Omental fat pad (tissue), 4 donors: ENCODE data around the gene GPC6. TPM values are rescaled to one million over a fixed set of nuclear protein-coding genes. Genes with fewer than 3 reads are reported as not detected.

Experiments used
- ATAC-seq: fragments of 150-250 bp; one replicate; pipeline ENCODE4 v1.9.1; 2016; ENCODE audit warnings: mild to moderate bottlenecking, moderate library complexity; ENCODE audit not compliant: low FRiP score
- DNase-seq: peaks from one replicate; pipeline ENCODE4 v3.0.0-alpha.2; 2019; ENCODE audit warnings: low spot score
- total RNA-seq, 4 donors: library from RNA; depleted of rRNA; stranded (reverse); fragments of >200 nt; gene quantifications; one replicate each; pipeline ENCODE4 v1.1.0, GENCODE V29; 2016
- TF ChIP-seq, protein P1 (sequence below), 3 donors: fragments of 450-650 bp; IDR thresholded peaks; one replicate each; pipeline ENCODE4 v1.5.1; 2016 to 2017; ENCODE audit warnings: antibody characterized with exemption in 3 of 3, mild to moderate bottlenecking in 3 of 3, moderate library complexity in 2 of 3

Gene GPC6
- total RNA-seq, 4 donors from 2014 or later: 9.2 to 24.4 (median 16.4) TPM

DNA sequence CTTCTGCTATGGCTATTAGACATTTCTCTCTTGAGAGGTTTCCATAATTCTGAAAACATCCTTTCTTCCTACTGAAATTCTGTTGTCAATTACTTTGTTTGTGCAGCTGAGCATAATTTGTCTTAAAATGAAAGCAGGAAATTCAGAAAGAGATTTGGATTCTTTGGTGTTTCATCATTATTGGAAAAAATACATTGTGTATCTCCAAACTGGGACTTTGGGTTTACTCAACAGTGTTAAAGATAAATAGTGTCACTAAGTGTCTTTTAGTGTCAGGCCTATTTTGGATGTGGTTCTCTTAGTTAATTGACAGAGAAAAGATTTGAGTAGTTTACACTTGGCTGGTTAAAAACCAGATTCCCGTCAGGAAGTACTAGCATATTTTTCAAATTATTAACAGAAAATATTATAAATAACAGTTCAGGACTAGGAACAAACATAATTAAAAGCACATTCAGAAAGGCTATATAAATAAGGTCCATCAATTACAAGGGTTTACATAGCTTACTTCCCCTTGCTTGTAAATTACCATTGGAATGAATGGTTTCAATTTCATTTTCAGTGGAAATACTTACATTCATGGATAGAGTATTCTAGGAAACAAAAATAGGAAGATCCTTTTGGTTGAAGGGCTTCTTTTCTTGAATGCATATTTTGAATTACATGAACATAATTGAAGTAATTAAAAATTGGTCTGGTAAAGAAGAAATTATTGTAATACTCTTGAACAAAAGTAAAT lies 483.1 kb downstream of the GPC6 start:
- DNase-seq (no peak), ATAC-seq (no peak)
- TF ChIP-seq, protein P1, sequence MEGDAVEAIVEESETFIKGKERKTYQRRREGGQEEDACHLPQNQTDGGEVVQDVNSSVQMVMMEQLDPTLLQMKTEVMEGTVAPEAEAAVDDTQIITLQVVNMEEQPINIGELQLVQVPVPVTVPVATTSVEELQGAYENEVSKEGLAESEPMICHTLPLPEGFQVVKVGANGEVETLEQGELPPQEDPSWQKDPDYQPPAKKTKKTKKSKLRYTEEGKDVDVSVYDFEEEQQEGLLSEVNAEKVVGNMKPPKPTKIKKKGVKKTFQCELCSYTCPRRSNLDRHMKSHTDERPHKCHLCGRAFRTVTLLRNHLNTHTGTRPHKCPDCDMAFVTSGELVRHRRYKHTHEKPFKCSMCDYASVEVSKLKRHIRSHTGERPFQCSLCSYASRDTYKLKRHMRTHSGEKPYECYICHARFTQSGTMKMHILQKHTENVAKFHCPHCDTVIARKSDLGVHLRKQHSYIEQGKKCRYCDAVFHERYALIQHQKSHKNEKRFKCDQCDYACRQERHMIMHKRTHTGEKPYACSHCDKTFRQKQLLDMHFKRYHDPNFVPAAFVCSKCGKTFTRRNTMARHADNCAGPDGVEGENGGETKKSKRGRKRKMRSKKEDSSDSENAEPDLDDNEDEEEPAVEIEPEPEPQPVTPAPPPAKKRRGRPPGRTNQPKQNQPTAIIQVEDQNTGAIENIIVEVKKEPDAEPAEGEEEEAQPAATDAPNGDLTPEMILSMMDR (IDR thresholded peaks at IDR 0.05): no peak

DNA sequence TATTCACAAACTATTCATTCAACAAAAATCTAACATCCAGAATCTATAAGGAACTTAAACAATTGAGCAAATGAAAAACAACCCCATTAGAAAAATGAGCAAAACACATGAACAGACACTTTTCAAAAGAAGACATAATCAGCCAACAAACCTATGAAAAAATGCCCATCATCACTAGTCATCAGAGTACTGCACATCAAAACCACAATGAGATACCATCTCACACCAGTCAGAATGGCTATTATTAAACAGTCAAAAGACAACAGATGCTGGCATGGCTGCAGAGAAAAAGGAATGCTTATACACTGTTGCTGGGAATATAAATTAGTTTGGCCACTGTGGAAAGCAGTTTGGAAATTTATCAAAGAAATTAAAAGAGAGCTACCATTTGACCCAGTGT lies 487.6 kb downstream of the GPC6 start:
- ATAC-seq (no peak), DNase-seq (no peak)
- TF ChIP-seq, protein P1 (IDR thresholded peaks at IDR 0.05): no peak

DNA sequence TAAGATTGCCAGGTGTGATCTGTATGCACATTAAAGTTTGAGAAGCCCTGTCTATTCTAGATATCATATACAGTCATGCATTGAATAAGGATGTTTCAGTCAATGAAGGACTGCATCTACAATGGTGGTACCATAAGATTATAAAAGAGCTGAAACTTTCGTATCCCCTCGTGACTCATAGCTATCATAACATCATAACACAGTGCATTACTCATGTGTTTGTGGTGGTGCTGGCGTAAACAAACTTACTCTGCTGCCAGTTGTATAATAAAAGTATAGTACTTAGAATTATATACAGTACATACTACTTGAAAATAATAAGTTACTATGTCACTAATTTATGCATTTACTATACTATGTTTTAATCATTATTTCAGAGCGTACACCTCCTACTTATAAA lies 489.3 kb downstream of the GPC6 start:
- ATAC-seq: no peak
- TF ChIP-seq, protein P1 (IDR thresholded peaks at IDR 0.05): no peak
- DNase-seq: no peak

DNA sequence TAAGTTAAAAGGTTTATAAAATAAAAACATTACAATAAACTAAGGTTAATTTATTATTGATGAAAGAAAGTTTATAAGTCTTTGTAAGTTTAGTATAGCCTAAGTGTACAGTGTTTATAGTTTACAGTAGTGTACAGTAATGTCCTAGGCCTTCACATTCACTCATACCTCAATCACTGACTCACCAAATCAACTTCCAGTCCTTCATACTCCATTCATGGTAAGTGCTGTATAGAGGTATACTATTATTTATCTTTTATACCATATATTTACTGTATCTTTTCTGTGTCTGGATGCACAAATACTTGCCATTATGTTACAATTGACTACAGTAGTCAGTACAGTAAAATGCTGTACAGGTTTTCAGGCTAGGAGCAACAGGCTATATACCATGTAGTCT lies 490.0 kb downstream of the GPC6 start:
- no peak for DNase-seq
- TF ChIP-seq, protein P1 (IDR thresholded peaks at IDR 0.05): no peak
- no peak for ATAC-seq

DNA sequence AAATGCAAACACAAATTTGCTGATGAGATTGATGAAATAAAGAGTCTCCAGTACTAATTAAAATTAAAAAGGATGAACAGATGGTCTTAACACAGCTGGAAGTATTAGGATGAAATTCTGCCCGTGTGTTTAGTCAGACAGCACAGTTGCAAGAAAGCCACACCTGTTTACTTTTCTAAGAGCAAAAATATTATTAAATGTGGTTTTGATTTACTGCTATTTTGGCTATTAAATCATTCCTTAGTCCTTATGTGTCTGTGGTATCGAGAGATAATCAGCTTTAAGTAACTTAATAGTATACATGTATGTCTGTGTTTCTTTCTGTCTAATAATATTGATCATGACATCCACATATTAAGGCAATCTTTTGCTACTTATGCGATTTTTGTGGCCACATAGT lies 494.9 kb downstream of the GPC6 start:
- ATAC-seq (no peak), DNase-seq (no peak)
- TF ChIP-seq, protein P1 (IDR thresholded peaks at IDR 0.05): no peak

DNA sequence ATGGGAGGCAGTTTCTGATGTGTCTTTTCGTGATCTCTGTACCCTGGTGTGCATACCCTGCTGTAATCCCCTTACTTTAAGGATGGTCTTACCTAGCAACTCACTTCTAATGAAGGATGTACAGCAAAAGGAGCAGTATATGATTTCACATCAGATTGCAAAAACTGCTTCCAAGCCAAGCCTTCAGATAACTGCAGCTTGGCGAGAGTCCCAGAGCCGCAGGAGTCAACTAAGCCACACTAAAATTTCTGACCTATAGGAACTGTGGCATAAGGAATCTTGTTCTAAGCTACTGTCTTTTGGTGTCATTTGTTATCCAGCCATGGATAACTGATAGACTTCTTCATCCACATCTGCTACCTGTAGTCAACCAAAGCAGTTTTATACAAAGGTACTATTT lies 496.7 kb downstream of the GPC6 start:
- ATAC-seq: no peak
- TF ChIP-seq, protein P1 (IDR thresholded peaks at IDR 0.05): no peak
- DNase-seq: no peak

DNA sequence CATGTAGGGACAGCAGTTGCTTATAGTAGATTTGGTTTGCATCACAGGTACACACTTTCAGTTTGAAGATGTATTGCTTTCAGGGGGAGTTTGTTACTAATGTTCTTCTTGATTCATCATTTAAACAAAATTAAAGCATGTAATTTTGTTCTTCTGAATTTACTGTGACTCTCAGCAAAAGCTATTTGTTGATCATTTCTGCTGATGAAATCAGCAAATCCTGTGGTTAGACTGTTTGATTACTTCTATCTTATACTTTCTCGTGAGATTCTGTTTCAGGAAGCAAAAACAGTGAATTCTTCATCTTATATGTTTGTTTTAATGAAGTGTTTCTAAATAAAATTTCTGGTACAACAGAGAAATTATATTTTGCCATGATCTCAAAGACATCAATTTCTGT lies 497.6 kb downstream of the GPC6 start:
- TF ChIP-seq, protein P1 (IDR thresholded peaks at IDR 0.05): no peak
- ATAC-seq (no peak), DNase-seq (no peak)
